ENCODE measurements around the gene NFIA. TPM values are rescaled to one million over a fixed set of nuclear protein-coding genes. Genes with fewer than 3 reads are reported as not detected.

The NFIA gene
- total RNA-seq, 4 donors from 2014 or later, result 68.2 to 172 (median 101) TPM

GRCh38 chr1:61255358-61255703 is 173.0 kb downstream of the NFIA start:
- no peak for TF ChIP-seq CTCF (IDR thresholded peaks at IDR 0.05; ENCODE audit: low read depth)

GRCh38 chr1:61259379-61260148 is 177.2 kb downstream of the NFIA start:
- no peak for TF ChIP-seq CTCF (IDR thresholded peaks at IDR 0.05; ENCODE audit: low read depth)

- no peak for TF ChIP-seq CTCF (IDR thresholded peaks at IDR 0.05; ENCODE audit: low read depth)
These were observed 177.8 kb downstream of the NFIA start for GRCh38 chr1:61260171-61260570.

- TF ChIP-seq CTCF (IDR thresholded peaks at IDR 0.05; ENCODE audit: low read depth), result no peak
These were observed 179.2 kb downstream of the NFIA start for GRCh38 chr1:61261595-61261994.

- TF ChIP-seq CTCF (IDR thresholded peaks at IDR 0.05; ENCODE audit: low read depth), result no peak
These were observed 181.8 kb downstream of the NFIA start for GRCh38 chr1:61263905-61264824.

- no peak for TF ChIP-seq CTCF (IDR thresholded peaks at IDR 0.05; ENCODE audit: low read depth)
These were observed 182.5 kb downstream of the NFIA start for GRCh38 chr1:61264825-61265242.

- no peak for TF ChIP-seq CTCF (IDR thresholded peaks at IDR 0.05; ENCODE audit: low read depth)
These were observed 183.3 kb downstream of the NFIA start for GRCh38 chr1:61265665-61266064.

Data from subcutaneous adipose tissue (tissue), 4 donors.